HepG2 (cell line): ENCODE measurements around the gene SPATA33. TPM values are rescaled to one million over a fixed set of nuclear protein-coding genes. Genes with fewer than 3 reads are reported as not detected.
"Not testable (repeated sequence)": the region's sequence is repeated elsewhere in the genome, so short reads cannot be mapped to it uniquely, and the experiment has no call there.

Source experiments
- BATF2 ChIP-seq: sonication (generic); formaldehyde crosslinking; IDR thresholded peaks from 2 replicates; pipeline ENCODE4 v1.8.0; 2022; ENCODE audit warnings: mild to moderate bottlenecking, missing genetic modification reagents, moderate library complexity
- DNMT1 ChIP-seq: sonication (generic); formaldehyde crosslinking; IDR thresholded peaks from 2 replicates; pipeline ENCODE4 v1.5.1; 2020; ENCODE audit warnings: mild to moderate bottlenecking, missing genetic modification reagents
- ETV5 ChIP-seq: IDR thresholded peaks from 2 replicates; pipeline ENCODE4 v1.6.1; 2018; ENCODE audit warnings: missing biosample characterization, missing genetic modification reagents, inconsistent platforms, borderline replicate concordance
- FOXA1 ChIP-seq, 2 experiments: fragments of 450-650 bp in 1 of 2; sonication (generic) in 1 of 2; formaldehyde crosslinking in 1 of 2; IDR thresholded peaks; 2 replicates each; pipeline versions ENCODE4 v1.4.0 to v1.6.1; 2016 to 2020; ENCODE audit warnings: missing genetic modification reagents in 1 of 2
- GABPA ChIP-seq, 2 experiments: IDR thresholded peaks; 2 replicates each; pipeline ENCODE4 v1.6.1; 2011 to 2016; ENCODE audit warnings: low read depth in 2 of 2, low read length in 1 of 2, missing biosample characterization in 1 of 2, missing genetic modification characterization in 1 of 2
- HMGXB4 ChIP-seq, 2 experiments: sonication (generic) in 1 of 2; formaldehyde crosslinking in 1 of 2; IDR thresholded peaks; 2 replicates each; pipeline versions ENCODE4 v1.4.0 to v1.6.1; 2018 to 2020; ENCODE audit warnings: missing genetic modification reagents in 2 of 2, borderline replicate concordance in 1 of 2, low read depth in 1 of 2, mild to moderate bottlenecking in 1 of 2, missing biosample characterization in 1 of 2
- HNRNPL ChIP-seq: fragments of 200-400 bp; formaldehyde crosslinking; IDR thresholded peaks from 2 replicates; pipeline ENCODE4 v1.6.1; 2017; ENCODE audit warnings: mild to moderate bottlenecking, low read depth, low read length
- HOXD1 ChIP-seq: sonication (generic); formaldehyde crosslinking; IDR thresholded peaks from 2 replicates; pipeline ENCODE4 v1.5.0; 2020; ENCODE audit warnings: missing genetic modification reagents
- JUN ChIP-seq: sonication (generic); formaldehyde crosslinking; IDR thresholded peaks from 2 replicates; pipeline ENCODE4 v1.4.0; 2020; ENCODE audit warnings: mild to moderate bottlenecking, missing genetic modification reagents
- PATZ1 ChIP-seq: sonication (generic); formaldehyde crosslinking; IDR thresholded peaks from 2 replicates; pipeline ENCODE4 v1.4.0; 2020; ENCODE audit warnings: missing genetic modification reagents
- SPEN ChIP-seq: sonication (generic); formaldehyde crosslinking; IDR thresholded peaks from 2 replicates; pipeline ENCODE4 v1.5.1; 2020; ENCODE audit warnings: low read depth, mild to moderate bottlenecking, missing genetic modification reagents
- SRY ChIP-seq: sonication (generic); formaldehyde crosslinking; IDR thresholded peaks from 2 replicates; pipeline ENCODE4 v1.8.0; 2022; ENCODE audit warnings: mild to moderate bottlenecking, missing genetic modification reagents
- U2AF1 ChIP-seq: fragments of 200-400 bp; formaldehyde crosslinking; optimal IDR thresholded peaks from 2 replicates; pipeline ENCODE3; 2017; ENCODE audit warnings: mild to moderate bottlenecking, low read depth, low read length
- ZNF235 ChIP-seq: sonication (generic); formaldehyde crosslinking; IDR thresholded peaks from 2 replicates; pipeline ENCODE4 v1.8.1; 2023; ENCODE audit warnings: mild to moderate bottlenecking, missing genetic modification reagents, borderline replicate concordance
- ZNF251 ChIP-seq: sonication (generic); formaldehyde crosslinking; IDR thresholded peaks from 2 replicates; pipeline ENCODE4 v1.9.0; 2021; ENCODE audit warnings: mild to moderate bottlenecking, missing genetic modification reagents
- ZNF510 ChIP-seq: sonication (generic); formaldehyde crosslinking; IDR thresholded peaks from 2 replicates; pipeline ENCODE4 v1.4.0; 2020; ENCODE audit warnings: low read depth, mild to moderate bottlenecking, missing genetic modification reagents
- ZNF512 ChIP-seq: sonication (generic); formaldehyde crosslinking; IDR thresholded peaks from 2 replicates; pipeline ENCODE4 v1.4.0; 2020; ENCODE audit warnings: mild to moderate bottlenecking, missing genetic modification reagents
- ZNF577 ChIP-seq: sonication (generic); formaldehyde crosslinking; IDR thresholded peaks from 2 replicates; pipeline ENCODE4 v1.4.0; 2020; ENCODE audit warnings: mild to moderate bottlenecking, low read depth, missing genetic modification reagents, borderline replicate concordance
- ZNF589 ChIP-seq: sonication (generic); formaldehyde crosslinking; conservative IDR thresholded peaks from 2 replicates; pipeline ENCODE4 v1.8.0; 2022; ENCODE audit warnings: mild to moderate bottlenecking, moderate library complexity, missing genetic modification reagents
- ZNF800 ChIP-seq: sonication (generic); formaldehyde crosslinking; IDR thresholded peaks from 2 replicates; pipeline ENCODE4 v1.4.0; 2020; ENCODE audit warnings: missing genetic modification reagents
- polyA plus RNA-seq, 8 experiments: library from polyadenylated mRNA; depleted of rRNA in 3 of 8; stranded (reverse) in 7 of 8; unstranded in 1 of 8; fragments of >200 nt; fragmentation: Illumina TruSeq in 4 of 8; extraction: Trizol in 4 of 8; gene quantifications; 2 replicates each; pipeline versions ENCODE4 v1.2.1 to v1.2.3, GENCODE V29; 2011 to 2016; ENCODE audit warnings: low read depth in 4 of 8, missing spikeins in 1 of 8, mixed read lengths in 1 of 8; ENCODE audit not compliant: insufficient read depth in 1 of 8
- total RNA-seq, 5 experiments: library from RNA; depleted of rRNA; stranded (reverse); fragments of >200 nt; fragmentation: Illumina TruSeq; extraction: Trizol; gene quantifications; 2 replicates each; pipeline ENCODE4 v1.2.3, GENCODE V29; 2016; ENCODE audit warnings: low read depth in 1 of 5

The SPATA33 gene
- total and polyA plus RNA-seq, 2 of the 13 experiments (the other 11 are each of a cell fraction or from before 2014, with no cell fraction given), result 5.7 to 11.0 TPM

GRCh38 chr16:89694784-89695085, 37.1 kb downstream of the SPATA33 start (continued):
- TF ChIP-seq ZNF512 (CRISPR knock-in tag) (0 out of 2 replicates have a peak, but pooled peaks have one; percentile 33), JUN (peak; percentile 43; the same call in 1 of the 2 replicates), SRY (CRISPR knock-in tag) (0 out of 2 replicates have a peak, but pooled peaks have one; percentile 45), HOXD1 (CRISPR knock-in tag) (0 out of 2 replicates have a peak, but pooled peaks have one; percentile 15), GABPA (CRISPR knock-in tag; IDR thresholded peaks at IDR 0.05; ENCODE audit: low read depth) (peak; percentile 73), FOXA1 (CRISPR knock-in tag; IDR thresholded peaks at IDR 0.05) (0 out of 2 replicates have a peak, but pooled peaks have one; percentile 2), HNRNPL (0 out of 2 replicates have a peak, but pooled peaks have one; percentile 5), U2AF1 (peak; percentile 57), ZNF251 (0 out of 2 replicates have a peak, but pooled peaks have one; percentile 17), ZNF589 (CRISPR knock-in tag) (0 out of 2 replicates have a peak, but pooled peaks have one; percentile 46), BATF2 (CRISPR knock-in tag) (0 out of 2 replicates have a peak, but pooled peaks have one; percentile 41), SPEN (0 out of 2 replicates have a peak, but pooled peaks have one; percentile 6), DNMT1 (CRISPR knock-in tag) (0 out of 2 replicates have a peak, but pooled peaks have one; percentile 5), ZNF577 (CRISPR knock-in tag) (0 out of 2 replicates have a peak, but pooled peaks have one; percentile 53), HMGXB4 (CRISPR knock-in tag; IDR thresholded peaks at IDR 0.05; ENCODE audit: borderline replicate concordance in 1 of 2, low read depth in 1 of 2) (0 out of 4 replicates have a peak, but pooled peaks have one; percentile 9 to 45), ZNF800 (peak; percentile 28; the same call in 1 of the 2 replicates), ZNF510 (CRISPR knock-in tag) (0 out of 2 replicates have a peak, but pooled peaks have one; percentile 73), ETV5 (CRISPR knock-in tag) (peak; percentile 39; the same call in 1 of the 2 replicates), ZNF235 (CRISPR knock-in tag) (peak; percentile 83; the same call in 1 of the 2 replicates), PATZ1 (CRISPR knock-in tag) (0 out of 2 replicates have a peak, but pooled peaks have one; percentile 18)
- TF ChIP-seq GABPA (IDR thresholded peaks at IDR 0.05; ENCODE audit: low read depth, low read length); FOXA1 (IDR thresholded peaks at IDR 0.05): not testable (repeated sequence)
